Activated CD8-positive, alpha-beta T cell treated with anti-CD3 and anti-CD28 coated beads for 36 hours (primary cell): ENCODE measurements around the gene RAB4B. TPM values are rescaled to one million over a fixed set of nuclear protein-coding genes. Genes with fewer than 3 reads are reported as not detected.
"Not testable (repeated sequence)": the region's sequence is repeated elsewhere in the genome, so short reads cannot be mapped to it uniquely, and the experiment has no call there.

Experiments
- ATAC-seq: fragments of 200-7000 bp; cut with Tn5 transposase; one replicate; pipeline ENCODE4 v1.10.0; 2021; ENCODE audit warnings: mild to moderate bottlenecking, moderate library complexity
- CTCF ChIA-PET: fragments of 350-600 bp; sonication (Branson Sonifier 250); formaldehyde crosslinking; loops from one replicate; lab custom pipeline; 2021; ENCODE audit warnings: antibody characterized with exemption; lab: Charles Lee
- POLR2A ChIA-PET: fragments of 350-600 bp; sonication (Branson Sonifier 250); formaldehyde crosslinking; loops from one replicate; lab custom pipeline; 2021; ENCODE audit warnings: antibody characterized with exemption; lab: Charles Lee
- DNase-seq: peaks from one replicate; pipeline ENCODE4 v3.0.0-alpha.2; 2020
- H3K27ac Mint-ChIP-seq: one replicate; pipeline ENCODE4 v1.8.0; 2021; ENCODE audit warnings: mild to moderate bottlenecking, mixed read lengths
- H3K27me3 Mint-ChIP-seq: one replicate; pipeline ENCODE4 v1.8.0; 2021; ENCODE audit warnings: mixed read lengths
- H3K36me3 Mint-ChIP-seq: one replicate; pipeline ENCODE4 v1.8.0; 2021; ENCODE audit warnings: low read depth, mixed read lengths
- H3K4me1 Mint-ChIP-seq: one replicate; pipeline ENCODE4 v1.8.0; 2021; ENCODE audit warnings: low read depth, mixed read lengths
- H3K4me3 Mint-ChIP-seq: one replicate; pipeline ENCODE4 v1.8.0; 2021; ENCODE audit warnings: mild to moderate bottlenecking, moderate library complexity, mixed read lengths
- H3K9me3 Mint-ChIP-seq: one replicate; pipeline ENCODE4 v1.8.0; 2021; ENCODE audit warnings: mixed read lengths
- intact Hi-C: fragments of 100-400 bp; cut with micrococcal nuclease; formaldehyde crosslinking; loops from one replicate; pipeline ENCODE4 v1.10.0; 2022
- total RNA-seq, 2 experiments: library from RNA; stranded (reverse); gene quantifications; one replicate each; pipeline ENCODE4 v1.2.3, GENCODE V29; 2021
- TF ChIP-seq, protein P1 (sequence below): fragments of 200-600 bp; IDR thresholded peaks from one replicate; pipeline ENCODE4 v1.8.0; 2022; ENCODE audit warnings: antibody characterized with exemption, mild to moderate bottlenecking

The RAB4B gene
- total RNA-seq, 2 experiments from 2014 or later, result 39.7 to 42.3 TPM

DNA sequence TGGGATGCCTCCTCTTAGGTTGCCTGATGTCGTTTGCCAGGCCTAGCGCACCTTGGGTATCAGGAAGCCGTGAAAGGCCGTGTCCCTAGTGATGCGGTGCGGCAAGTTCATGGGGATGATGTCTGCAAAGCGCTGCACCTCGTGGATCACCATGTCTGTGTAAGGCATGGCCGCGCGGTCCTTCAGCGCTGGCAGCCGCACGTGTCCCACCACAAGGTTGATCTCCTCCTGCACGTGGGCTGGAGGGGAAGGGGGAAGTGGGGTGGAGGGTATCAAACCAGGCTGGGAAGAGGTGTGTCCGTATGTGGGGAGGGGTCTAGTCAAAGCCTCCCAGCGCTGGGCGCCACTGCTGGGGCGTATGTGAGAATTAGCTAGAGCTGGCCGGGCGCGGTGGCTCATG, 44.1 kb downstream of the RAB4B start:
- Mint-ChIP-seq H3K27me3 (no peaks in the 10 kb centered on the region), H3K9me3 (no peaks in the 10 kb centered on the region), H3K4me3 (no peak overlapping the region), H3K4me1 (peaks cover 33% of the 10 kb centered on the region), H3K27ac (no peak overlapping the region), H3K36me3 (peaks cover 4% of the 10 kb centered on the region)
- DNase-seq, result no peak
- POLR2A ChIA-PET, result no interaction called here
- CTCF ChIA-PET, result no interaction called here
- TF ChIP-seq, protein P1, sequence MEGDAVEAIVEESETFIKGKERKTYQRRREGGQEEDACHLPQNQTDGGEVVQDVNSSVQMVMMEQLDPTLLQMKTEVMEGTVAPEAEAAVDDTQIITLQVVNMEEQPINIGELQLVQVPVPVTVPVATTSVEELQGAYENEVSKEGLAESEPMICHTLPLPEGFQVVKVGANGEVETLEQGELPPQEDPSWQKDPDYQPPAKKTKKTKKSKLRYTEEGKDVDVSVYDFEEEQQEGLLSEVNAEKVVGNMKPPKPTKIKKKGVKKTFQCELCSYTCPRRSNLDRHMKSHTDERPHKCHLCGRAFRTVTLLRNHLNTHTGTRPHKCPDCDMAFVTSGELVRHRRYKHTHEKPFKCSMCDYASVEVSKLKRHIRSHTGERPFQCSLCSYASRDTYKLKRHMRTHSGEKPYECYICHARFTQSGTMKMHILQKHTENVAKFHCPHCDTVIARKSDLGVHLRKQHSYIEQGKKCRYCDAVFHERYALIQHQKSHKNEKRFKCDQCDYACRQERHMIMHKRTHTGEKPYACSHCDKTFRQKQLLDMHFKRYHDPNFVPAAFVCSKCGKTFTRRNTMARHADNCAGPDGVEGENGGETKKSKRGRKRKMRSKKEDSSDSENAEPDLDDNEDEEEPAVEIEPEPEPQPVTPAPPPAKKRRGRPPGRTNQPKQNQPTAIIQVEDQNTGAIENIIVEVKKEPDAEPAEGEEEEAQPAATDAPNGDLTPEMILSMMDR, result no peak
- ATAC-seq, result no peak
- intact Hi-C loops, result no loop called here

DNA sequence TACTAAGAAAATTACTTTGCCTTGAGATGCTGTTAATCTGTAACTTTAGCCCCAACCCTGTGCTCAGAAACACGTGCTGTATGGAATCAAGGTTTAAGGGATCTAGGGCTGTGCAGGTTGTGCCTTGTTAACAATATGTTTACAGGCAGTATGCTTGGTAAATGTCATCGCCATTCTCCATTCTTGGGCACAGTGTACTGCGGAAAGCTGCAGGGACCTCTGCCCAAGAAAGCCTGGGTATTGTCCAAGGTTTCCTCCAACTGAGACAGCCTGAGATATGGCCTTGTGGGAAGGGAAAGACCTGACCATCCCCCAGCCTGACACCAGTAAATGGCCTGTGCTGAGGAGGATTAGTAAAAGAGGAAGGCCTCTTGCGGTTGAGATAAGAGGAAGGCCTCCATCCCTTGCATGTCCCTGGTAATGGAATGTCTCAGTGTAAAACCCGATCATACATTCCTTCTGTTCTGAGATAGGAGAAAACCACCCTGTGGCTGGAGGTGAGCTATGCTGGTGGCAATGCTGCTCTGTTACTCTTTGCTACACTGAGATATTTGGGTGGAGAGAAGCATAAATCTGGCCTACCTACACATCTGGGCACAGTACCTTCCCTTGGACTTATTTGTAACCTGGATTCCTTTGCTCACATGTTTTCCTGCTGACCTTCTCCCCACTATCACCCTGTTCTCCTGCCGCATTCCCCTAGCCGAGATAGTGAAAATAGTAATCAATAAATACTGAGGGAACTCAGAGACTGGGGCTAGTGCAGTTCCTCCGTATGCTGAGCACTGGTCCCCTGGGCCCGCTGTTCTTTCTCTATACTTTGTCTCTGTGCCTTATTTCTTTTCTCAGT, 44.9 kb downstream of the RAB4B start:
- peaks cover 32% of the 10 kb centered on the region for H3K4me1 Mint-ChIP-seq
- ATAC-seq, intact Hi-C loops, H3K9me3 Mint-ChIP-seq, H3K4me3 Mint-ChIP-seq, CTCF ChIA-PET, H3K27ac Mint-ChIP-seq, POLR2A ChIA-PET, H3K36me3 Mint-ChIP-seq, H3K27me3 Mint-ChIP-seq, DNase-seq: not testable (repeated sequence)

DNA sequence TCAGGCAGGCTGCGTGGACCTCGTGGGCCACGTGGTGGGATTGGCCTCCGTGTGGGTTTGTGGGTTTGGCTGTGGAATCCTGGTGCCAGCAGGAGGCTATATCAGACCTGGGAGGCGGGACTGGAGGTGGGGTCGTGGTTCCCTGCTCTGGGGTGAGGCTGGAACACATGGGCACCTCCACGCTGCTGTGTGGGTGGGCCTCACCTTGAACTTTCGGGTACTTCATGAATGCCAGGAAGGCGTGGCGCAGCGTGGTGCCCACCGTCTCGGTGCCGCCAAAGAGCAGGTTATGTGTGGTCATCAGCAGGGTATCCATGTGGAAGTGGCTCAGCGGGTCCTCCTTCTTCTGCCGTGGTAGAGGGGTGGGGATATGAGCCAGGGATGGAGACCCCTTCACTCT, 46.9 kb downstream of the RAB4B start:
- H3K36me3 Mint-ChIP-seq, H3K27me3 Mint-ChIP-seq, H3K4me3 Mint-ChIP-seq, H3K27ac Mint-ChIP-seq, H3K9me3 Mint-ChIP-seq, intact Hi-C loops, POLR2A ChIA-PET, ATAC-seq, DNase-seq: not testable (repeated sequence)
- peaks cover 15% of the 10 kb centered on the region for H3K4me1 Mint-ChIP-seq
- CTCF ChIA-PET, result interaction anchor here (1.1 kb wide), 1 partner anchor 162 kb away, joined by 3 read pairs; no protein-coding TSS in a partner anchor

DNA sequence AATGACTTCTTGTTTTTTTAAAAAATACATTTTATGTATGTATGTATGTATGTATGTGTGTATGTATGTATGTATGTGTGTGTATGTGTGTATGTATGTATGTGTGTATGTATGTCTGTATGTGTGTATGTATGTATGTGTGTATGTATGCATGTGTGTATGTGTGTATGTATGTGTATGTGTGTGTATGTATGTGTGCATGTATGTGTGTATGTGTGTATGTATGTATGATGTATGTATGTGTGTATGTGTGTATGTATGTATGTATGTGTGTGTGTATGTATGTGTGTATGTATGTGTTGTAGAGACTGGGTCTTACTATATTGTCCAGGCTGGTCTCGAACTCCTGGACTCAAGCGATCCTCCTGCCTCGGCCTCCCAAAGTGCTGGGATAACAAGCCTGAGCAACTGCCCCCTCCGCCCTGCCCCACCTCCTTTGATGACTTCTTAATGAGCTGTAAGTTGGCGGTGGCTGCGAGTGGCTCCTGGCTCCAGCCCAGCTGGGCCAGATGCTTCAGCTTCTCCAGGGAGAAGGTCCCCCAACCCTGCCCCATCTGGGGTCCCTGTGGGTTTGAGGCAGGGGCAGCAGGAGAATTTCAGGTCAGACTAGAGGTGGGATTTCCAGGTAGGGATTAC, 47.5 kb downstream of the RAB4B start:
- H3K36me3 Mint-ChIP-seq, ATAC-seq, POLR2A ChIA-PET: not testable (repeated sequence)

DNA sequence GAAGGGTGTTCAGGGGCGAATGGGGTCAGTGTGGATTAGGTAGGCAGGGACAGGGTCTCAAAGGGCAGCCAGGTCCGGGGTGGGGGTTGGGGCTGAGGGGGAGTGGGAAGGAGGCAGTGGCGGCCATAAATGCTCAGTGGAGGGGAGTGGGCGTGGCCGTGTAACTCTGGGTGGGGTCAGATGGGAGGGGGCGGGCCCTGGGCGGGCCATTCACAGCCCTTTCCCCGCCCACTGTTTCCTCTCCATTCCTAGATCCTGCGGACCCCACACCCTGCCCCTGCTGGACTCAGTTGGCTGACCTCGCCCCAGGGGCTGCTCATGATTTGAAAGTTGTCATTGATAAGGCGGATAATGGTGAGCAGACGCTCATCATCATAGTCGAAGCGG, 48.3 kb downstream of the RAB4B start:
- intact Hi-C loops, H3K4me3 Mint-ChIP-seq, CTCF ChIA-PET, H3K27me3 Mint-ChIP-seq, H3K27ac Mint-ChIP-seq, POLR2A ChIA-PET, ATAC-seq, H3K36me3 Mint-ChIP-seq, DNase-seq, H3K9me3 Mint-ChIP-seq: not testable (repeated sequence)
- H3K4me1 Mint-ChIP-seq, result peaks cover 15% of the 10 kb centered on the region

More for the DNA sequence above, 47.5 kb downstream of the RAB4B start:
- H3K4me3 Mint-ChIP-seq, DNase-seq, H3K9me3 Mint-ChIP-seq, CTCF ChIA-PET, H3K27me3 Mint-ChIP-seq, H3K27ac Mint-ChIP-seq, intact Hi-C loops: not testable (repeated sequence)
- H3K4me1 Mint-ChIP-seq, result peaks cover 15% of the 10 kb centered on the region

DNA sequence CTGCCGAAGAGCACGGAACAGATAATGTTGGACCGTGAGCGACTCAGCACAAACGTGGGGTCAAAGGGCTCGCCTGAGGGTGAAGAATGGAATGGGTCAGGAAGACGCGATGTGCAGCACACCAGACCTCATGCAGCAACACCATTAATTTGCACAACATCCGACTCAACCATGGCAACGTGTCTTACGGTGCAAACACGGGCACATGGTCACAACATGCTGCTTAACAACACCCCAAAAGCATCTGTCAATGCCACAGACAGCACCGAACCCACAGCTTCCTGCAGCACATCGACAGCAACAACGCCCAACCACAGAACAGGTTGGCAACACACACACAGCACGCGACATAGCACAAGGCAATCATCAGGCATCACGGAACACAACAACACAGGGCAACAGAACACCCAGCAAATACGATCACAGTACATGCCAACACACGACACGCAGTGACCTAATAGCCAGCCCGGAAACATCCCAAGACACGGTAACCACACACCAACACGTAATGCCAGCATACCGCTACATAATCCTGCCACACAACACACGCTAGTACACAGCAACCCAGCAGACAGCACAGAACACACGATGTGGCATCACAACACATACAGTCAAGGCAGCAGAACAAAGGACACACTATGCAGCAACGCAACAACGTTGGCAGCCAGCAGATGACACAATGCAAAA, 48.8 kb downstream of the RAB4B start:
- H3K4me1 Mint-ChIP-seq, result peaks cover 16% of the 10 kb centered on the region
- H3K4me3 Mint-ChIP-seq, POLR2A ChIA-PET, intact Hi-C loops, H3K9me3 Mint-ChIP-seq, H3K27me3 Mint-ChIP-seq, H3K36me3 Mint-ChIP-seq: not testable (repeated sequence)
- peak overlapping the region; percentile 13 for H3K27ac Mint-ChIP-seq
- ATAC-seq (peak; percentile 79), DNase-seq (peak; percentile 52)
- CTCF ChIA-PET, result interaction anchor here (1.5 kb wide), 1 partner anchor 20 kb away, joined by 4 read pairs; no protein-coding TSS in a partner anchor
